ENCODE measurements around the gene ARX. TPM values are rescaled to one million over a fixed set of nuclear protein-coding genes. Genes with fewer than 3 reads are reported as not detected.

Gene ARX
- total and polyA plus RNA-seq, 2 experiments from 2014 or later = not detected

GRCh38 chrX:25018682-25019081 lies 2.9 kb upstream of the ARX start:
- H3K27me3 ChIP-seq (replicated peaks; ENCODE audit: insufficient read depth) = peaks cover 58% of the 10 kb centered on the region
- H2AFZ ChIP-seq = no peak overlapping the region
- H3K4me1 ChIP-seq (ENCODE audit: insufficient read depth) = no peaks in the 10 kb centered on the region
- no peak overlapping the region for H3K4me3 ChIP-seq
- in situ Hi-C loops (cut with MboI) = no loop called here
- DNase-seq = no peak
- WGBS, 2 experiments (ENCODE audit: low coverage in 1 of 2, low lambda C conversion rate in 2 of 2, missing lambda C conversion rate in 2 of 2) = 32 to 41% methylated on average over 3 of the region's 3 CpGs
- no peaks in the 10 kb centered on the region for H3K79me2 ChIP-seq (ENCODE audit: insufficient read depth)
- TF ChIP-seq EZH2phosphoT487 (IDR thresholded peaks at IDR 0.05; ENCODE audit: insufficient read depth, low read depth) (no peak), EZH2 (IDR thresholded peaks at IDR 0.05; ENCODE audit: insufficient read depth, poor library complexity, severe bottlenecking) (no peak)
- no peaks in the 10 kb centered on the region for H3K9me2 ChIP-seq (ENCODE audit: insufficient read depth)
- H3K27ac ChIP-seq = no peak overlapping the region
- no peaks in the 10 kb centered on the region for H3F3A ChIP-seq (ENCODE audit: insufficient read depth)
- H4K20me1 ChIP-seq (ENCODE audit: insufficient read depth) = no peaks in the 10 kb centered on the region
- H3K36me3 ChIP-seq (ENCODE audit: low read depth) = no peaks in the 10 kb centered on the region
- H3K4me2 ChIP-seq (ENCODE audit: unreplicated experiment) = no peak overlapping the region
- no peak overlapping the region for H3K9ac ChIP-seq
- H3K9me3 ChIP-seq (ENCODE audit: low read depth) = no peaks in the 10 kb centered on the region

- no peaks in the 10 kb centered on the region for H3K36me3 ChIP-seq (ENCODE audit: low read depth)
- no peaks in the 10 kb centered on the region for H3K4me1 ChIP-seq (ENCODE audit: insufficient read depth)
- H3K4me3 ChIP-seq = no peak overlapping the region
- no peaks in the 10 kb centered on the region for H3F3A ChIP-seq (ENCODE audit: insufficient read depth)
- no peak for DNase-seq
- in situ Hi-C loops (cut with MboI) = no loop called here
- peaks cover 50% of the 10 kb centered on the region for H3K27me3 ChIP-seq (replicated peaks; ENCODE audit: insufficient read depth)
- H4K20me1 ChIP-seq (ENCODE audit: insufficient read depth) = no peaks in the 10 kb centered on the region
- H3K4me2 ChIP-seq (ENCODE audit: unreplicated experiment) = no peak overlapping the region
- WGBS, 2 experiments (ENCODE audit: low coverage in 1 of 2, low lambda C conversion rate in 2 of 2, missing lambda C conversion rate in 2 of 2) = 3 to 9% methylated on average over 11 to 25 of the region's 32 CpGs
- no peak overlapping the region for H3K9ac ChIP-seq
- H3K79me2 ChIP-seq (ENCODE audit: insufficient read depth) = no peaks in the 10 kb centered on the region
- no peaks in the 10 kb centered on the region for H3K9me2 ChIP-seq (ENCODE audit: insufficient read depth)
- H3K27ac ChIP-seq = no peak overlapping the region
- no peaks in the 10 kb centered on the region for H3K9me3 ChIP-seq (ENCODE audit: low read depth)
- TF ChIP-seq EZH2 (IDR thresholded peaks at IDR 0.05; ENCODE audit: insufficient read depth, poor library complexity, severe bottlenecking) = peak; percentile 30
- TF ChIP-seq EZH2phosphoT487 (IDR thresholded peaks at IDR 0.05; ENCODE audit: insufficient read depth, low read depth) = peak; percentile 59; the same call in 1 of the 2 replicates
- no peak overlapping the region for H2AFZ ChIP-seq
Observed at GRCh38 chrX:25017667-25018247, 2.0 kb upstream of the ARX start.

GRCh38 chrX:25016938-25017598 lies 1.3 kb upstream of the ARX start:
- Histone ChIP-seq H3K27me3 (replicated peaks; ENCODE audit: insufficient read depth) (peaks cover 54% of the 10 kb centered on the region), H3K27ac (no peak overlapping the region), H2AFZ (no peak overlapping the region), H3K79me2 (ENCODE audit: insufficient read depth) (no peaks in the 10 kb centered on the region), H3K9me3 (ENCODE audit: low read depth) (no peaks in the 10 kb centered on the region), H3F3A (ENCODE audit: insufficient read depth) (no peaks in the 10 kb centered on the region), H3K9ac (no peak overlapping the region), H3K36me3 (ENCODE audit: low read depth) (no peaks in the 10 kb centered on the region), H3K4me1 (ENCODE audit: insufficient read depth) (no peaks in the 10 kb centered on the region), H3K4me3 (no peak overlapping the region), H3K4me2 (ENCODE audit: unreplicated experiment) (no peak overlapping the region), H3K9me2 (ENCODE audit: insufficient read depth) (no peaks in the 10 kb centered on the region), H4K20me1 (ENCODE audit: insufficient read depth) (no peaks in the 10 kb centered on the region)
- in situ Hi-C loops (cut with MboI) = no loop called here
- TF ChIP-seq EZH2phosphoT487 (IDR thresholded peaks at IDR 0.05; ENCODE audit: insufficient read depth, low read depth) (no peak), EZH2 (IDR thresholded peaks at IDR 0.05; ENCODE audit: insufficient read depth, poor library complexity, severe bottlenecking) (peak; percentile 38)
- DNase-seq = no peak
- 14 to 21% methylated on average over 12 to 17 of the region's 17 CpGs for WGBS, 2 experiments (ENCODE audit: low coverage in 1 of 2, low lambda C conversion rate in 2 of 2, missing lambda C conversion rate in 2 of 2)

- no peak overlapping the region for H3K27ac ChIP-seq
- no peak overlapping the region for H3K9ac ChIP-seq
- H3K36me3 ChIP-seq (ENCODE audit: low read depth) = no peaks in the 10 kb centered on the region
- H3K4me3 ChIP-seq = no peak overlapping the region
- peaks cover 61% of the 10 kb centered on the region for H3K27me3 ChIP-seq (replicated peaks; ENCODE audit: insufficient read depth)
- no peaks in the 10 kb centered on the region for H4K20me1 ChIP-seq (ENCODE audit: insufficient read depth)
- no peaks in the 10 kb centered on the region for H3F3A ChIP-seq (ENCODE audit: insufficient read depth)
- H3K4me2 ChIP-seq (ENCODE audit: unreplicated experiment) = no peak overlapping the region
- no peaks in the 10 kb centered on the region for H3K9me2 ChIP-seq (ENCODE audit: insufficient read depth)
- in situ Hi-C loops (cut with MboI) = no loop called here
- no peaks in the 10 kb centered on the region for H3K9me3 ChIP-seq (ENCODE audit: low read depth)
- no peak overlapping the region for H2AFZ ChIP-seq
- DNase-seq = no peak
- no peaks in the 10 kb centered on the region for H3K4me1 ChIP-seq (ENCODE audit: insufficient read depth)
- H3K79me2 ChIP-seq (ENCODE audit: insufficient read depth) = no peaks in the 10 kb centered on the region
- 16 to 25% methylated on average over 17 to 19 of the region's 20 CpGs for WGBS, 2 experiments (ENCODE audit: low coverage in 1 of 2, low lambda C conversion rate in 2 of 2, missing lambda C conversion rate in 2 of 2)
- no peak for TF ChIP-seq EZH2 (IDR thresholded peaks at IDR 0.05; ENCODE audit: insufficient read depth, poor library complexity, severe bottlenecking)
- TF ChIP-seq EZH2phosphoT487 (IDR thresholded peaks at IDR 0.05; ENCODE audit: insufficient read depth, low read depth) = no peak
Observed at GRCh38 chrX:25016361-25016671, 551 bp upstream of the ARX start.

Measured in GM23248 (cell line).